OCI-LY7 (cell line): ENCODE measurements around the gene DNASE1L3. TPM values are rescaled to one million over a fixed set of nuclear protein-coding genes. Genes with fewer than 3 reads are reported as not detected.
"Not testable (repeated sequence)": the region's sequence is repeated elsewhere in the genome, so short reads cannot be mapped to it uniquely, and the experiment has no call there.

Source experiments
- BruUV-seq: library from RNA; stranded (reverse); fragments of 400-500 nt; replicated peaks from 2 replicates; lab custom pipeline; 2021; lab: Mats Ljungman, UMichigan
- CTCF ChIA-PET: fragments of 300-600 bp; sonication (Branson Sonifier 250); formaldehyde crosslinking; loops from one replicate; lab custom pipeline; 2022; ENCODE audit warnings: antibody characterized with exemption; ENCODE audit not compliant: unreplicated experiment; lab: Charles Lee
- POLR2A ChIA-PET: fragments of 300-600 bp; sonication (Branson Sonifier 250); formaldehyde crosslinking; loops from one replicate; lab custom pipeline; 2022; ENCODE audit warnings: antibody characterized with exemption; lab: Charles Lee
- DNase-seq: peaks from one replicate; pipeline ENCODE4 v3.0.0-alpha.2; 2015; ENCODE audit warnings: low spot score
- H2AFZ ChIP-seq: fragments of 200-600 bp; sonication (generic), shearing (Covaris generic); 2 replicates; pipeline ENCODE4 v1.6.1; 2014; ENCODE audit warnings: mild to moderate bottlenecking, antibody characterized with exemption, low read length, moderate library complexity
- H3K27ac ChIP-seq: fragments of 200-600 bp; sonication (generic); 2 replicates; pipeline ENCODE4 v1.5.1; 2014; ENCODE audit warnings: mixed run types, low read depth, mild to moderate bottlenecking, moderate library complexity, low read length, inconsistent platforms; ENCODE audit not compliant: poor library complexity, severe bottlenecking
- H3K36me3 ChIP-seq: fragments of 200-600 bp; sonication (generic); 2 replicates; pipeline ENCODE4 v1.6.1; 2014; ENCODE audit warnings: mild to moderate bottlenecking, antibody characterized with exemption, low read length, moderate library complexity, mixed read lengths; ENCODE audit not compliant: insufficient read depth
- H3K4me1 ChIP-seq: fragments of 200-600 bp; sonication (generic); 2 replicates; pipeline ENCODE4 v1.5.1; 2014; ENCODE audit warnings: mild to moderate bottlenecking, low read length; ENCODE audit not compliant: insufficient read depth, poor library complexity, severe bottlenecking
- H3K4me2 ChIP-seq: fragments of 200-600 bp; sonication (generic); 2 replicates; pipeline ENCODE4 v1.6.1; 2014; ENCODE audit warnings: mild to moderate bottlenecking, low read length
- H3K4me3 ChIP-seq: fragments of 200-600 bp; sonication (generic); 2 replicates; pipeline ENCODE4 v1.5.1; 2014; ENCODE audit warnings: mild to moderate bottlenecking, low read depth, low read length; ENCODE audit not compliant: poor library complexity, severe bottlenecking
- H3K79me2 ChIP-seq: fragments of 200-600 bp; sonication (generic); 2 replicates; pipeline ENCODE4 v1.6.1; 2016; ENCODE audit warnings: low read depth, mild to moderate bottlenecking, low read length, moderate library complexity, mixed read lengths; ENCODE audit not compliant: insufficient read depth
- H3K9me2 ChIP-seq: fragments of 200-600 bp; sonication (generic); 2 replicates; pipeline ENCODE4 v1.6.1; 2016; ENCODE audit warnings: mild to moderate bottlenecking, low read length, mixed read lengths; ENCODE audit not compliant: insufficient read depth
- H3K9me3 ChIP-seq: fragments of 200-600 bp; sonication (generic); 2 replicates; pipeline ENCODE4 v1.6.1; 2014; ENCODE audit warnings: mild to moderate bottlenecking, mixed run types, low read length, mixed read lengths
- H4K20me1 ChIP-seq: fragments of 200-600 bp; sonication (generic); 2 replicates; pipeline ENCODE4 v1.6.1; 2014; ENCODE audit warnings: mild to moderate bottlenecking, antibody characterized with exemption, low read length, moderate library complexity, mixed read lengths; ENCODE audit not compliant: insufficient read depth
- CTCF ChIP-seq: fragments of 200-600 bp; sonication (generic); conservative IDR thresholded peaks from 2 replicates; pipeline ENCODE4 v1.5.1; 2014; ENCODE audit warnings: mild to moderate bottlenecking, antibody characterized with exemption, low read length, moderate library complexity, mixed read lengths
- EZH2phosphoT487 ChIP-seq: fragments of 200-600 bp; sonication (generic); IDR thresholded peaks from 2 replicates; pipeline ENCODE4 v1.6.1; 2018; ENCODE audit warnings: low read depth, borderline replicate concordance, mild to moderate bottlenecking, mixed run types, antibody characterized with exemption, low read length, moderate library complexity, mixed read lengths
- intact Hi-C: fragments of 100-400 bp; cut with micrococcal nuclease; formaldehyde crosslinking; loops from one replicate; pipeline ENCODE4 v1.10.0; 2022; ENCODE audit not compliant: unreplicated experiment
- total RNA-seq, 2 experiments: library from RNA; depleted of rRNA in 1 of 2; stranded (reverse); fragments of >200 nt in 1 of 2; shearing (Covaris generic) in 1 of 2; gene quantifications; 2 replicates each; pipeline ENCODE4 v1.2.3, GENCODE V29; 2014 to 2022

DNASE1L3 gene
- total RNA-seq, 2 experiments from 2014 or later = 1.3 TPM; not detected in 1

GRCh38 chr3:58202917-58203360 is 7.8 kb downstream of the DNASE1L3 start:
- BruUV-seq = no TSS peak
- intact Hi-C loops = no loop called here
- Histone ChIP-seq H3K9me2 (no peaks in the 10 kb centered on the region), H3K9me3 (no peaks in the 10 kb centered on the region), H3K27ac (no peak overlapping the region), H3K4me1 (peaks cover 17% of the 10 kb centered on the region), H3K79me2 (no peaks in the 10 kb centered on the region), H4K20me1 (no peaks in the 10 kb centered on the region), H2AFZ (no peak overlapping the region), H3K36me3 (no peaks in the 10 kb centered on the region), H3K4me2 (no peak overlapping the region), H3K4me3 (no peak overlapping the region)
- DNase-seq = peak; percentile 10
- TF ChIP-seq CTCF = no peak
- no peak for TF ChIP-seq EZH2phosphoT487
- CTCF ChIA-PET = interaction anchor here (1.8 to 2.0 kb wide), 2 partner anchors 12 to 14 kb away, joined by 4 to 7 read pairs; no protein-coding TSS in a partner anchor
- POLR2A ChIA-PET = interaction anchor here (1.1 to 3.1 kb wide), 3 partner anchors 11 to 21 kb away, joined by 3 to 26 read pairs (median 4); no protein-coding TSS in a partner anchor

GRCh38 chr3:58201451-58201850 is 9.3 kb downstream of the DNASE1L3 start:
- intact Hi-C loops, BruUV-seq, H2AFZ ChIP-seq, H3K36me3 ChIP-seq, H3K79me2 ChIP-seq, DNase-seq, H3K9me3 ChIP-seq, H4K20me1 ChIP-seq, H3K4me3 ChIP-seq, H3K9me2 ChIP-seq, H3K4me2 ChIP-seq, H3K27ac ChIP-seq: not testable (repeated sequence)
- ChIA-PET POLR2A (interaction anchor here (1.4 to 3.1 kb wide), 2 partner anchors 12 to 17 kb away, joined by 4 to 26 read pairs; no protein-coding TSS in a partner anchor), CTCF (interaction anchor here (1.0 kb wide), 1 partner anchor 13 kb away, joined by 3 read pairs; no protein-coding TSS in a partner anchor)
- H3K4me1 ChIP-seq = peaks cover 24% of the 10 kb centered on the region

- peak; percentile 45 for DNase-seq
- Histone ChIP-seq H3K4me3 (no peak overlapping the region), H3K4me1 (peaks cover 26% of the 10 kb centered on the region), H3K9me3 (peaks cover 3% of the 10 kb centered on the region; the same call in 1 of the 2 replicates), H3K4me2 (peak overlapping the region; percentile 2; the same call in 1 of the 2 replicates), H3K27ac (no peak overlapping the region), H4K20me1 (no peaks in the 10 kb centered on the region), H2AFZ (no peak overlapping the region; the same call in 1 of the 2 replicates), H3K9me2 (no peaks in the 10 kb centered on the region), H3K79me2 (no peaks in the 10 kb centered on the region), H3K36me3 (no peaks in the 10 kb centered on the region)
- POLR2A ChIA-PET = interaction anchor here (1.1 to 3.1 kb wide), 3 partner anchors 11 to 30 kb away, joined by 3 to 26 read pairs (median 4); no protein-coding TSS in a partner anchor
- no TSS peak for BruUV-seq
- intact Hi-C loops = no loop called here
- TF ChIP-seq EZH2phosphoT487 = no peak
- CTCF ChIA-PET = interaction anchor here (0.5 to 1.0 kb wide), 2 partner anchors 14 to 1842 kb away, joined by 3 read pairs; no protein-coding TSS in a partner anchor
Observed at GRCh38 chr3:58200846-58201355, 9.9 kb downstream of the DNASE1L3 start.
